NCI-H2107 treated with DMSO at 0.1 percent for 48 hours (cell line): ENCODE measurements around the gene HHAT.

Experiments
- DNase-seq: peaks from one replicate; lab custom pipeline; 2025; ENCODE audit not compliant: unreplicated experiment; lab: John Stamatoyannopoulos, UW

Gene HHAT

DNA sequence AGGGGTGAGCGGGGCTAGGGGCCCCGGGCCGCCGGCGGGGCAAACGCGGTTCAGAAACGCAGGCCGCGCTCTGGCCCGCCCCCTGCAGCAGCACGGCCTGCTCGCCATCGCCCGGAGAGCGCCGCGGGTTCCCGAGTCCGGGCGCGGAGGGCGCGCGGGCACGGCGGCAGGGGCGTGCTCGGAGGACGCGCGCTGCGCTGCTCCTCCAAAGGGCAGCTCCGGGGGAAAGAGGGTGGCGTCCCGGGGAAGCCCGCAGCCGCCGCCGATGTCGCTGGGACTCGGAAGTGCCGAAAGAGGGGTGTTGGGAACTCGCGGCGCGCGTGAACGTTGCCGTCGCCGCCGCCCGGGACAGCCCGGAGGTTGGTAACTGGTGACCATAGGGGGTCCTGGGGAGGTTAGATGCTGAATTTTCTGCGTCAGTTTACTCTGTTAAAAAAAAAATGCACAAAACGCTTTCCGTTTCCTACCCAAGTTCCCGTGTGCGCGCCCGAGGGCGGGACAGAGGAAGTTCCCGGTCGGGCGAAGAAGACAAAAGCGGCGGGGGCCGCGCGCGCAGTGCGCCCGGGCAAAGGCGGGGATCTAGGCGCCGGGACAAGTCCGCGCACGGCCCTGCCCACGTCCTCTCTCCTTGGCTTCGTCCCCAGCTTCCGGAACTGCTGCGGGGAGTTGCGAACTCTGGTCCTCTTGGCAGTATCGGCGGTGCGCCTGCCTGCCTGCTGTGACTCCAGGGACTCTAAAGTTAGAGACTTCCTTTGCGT lies at the start of gene HHAT:
Gene HHAT, plus strand, starts transcription at position 157 of the 758 bp plus-strand sequence. CDS start 20,074 bp downstream, outside the sequence.
- DNase-seq: peak; percentile 47

DNA sequence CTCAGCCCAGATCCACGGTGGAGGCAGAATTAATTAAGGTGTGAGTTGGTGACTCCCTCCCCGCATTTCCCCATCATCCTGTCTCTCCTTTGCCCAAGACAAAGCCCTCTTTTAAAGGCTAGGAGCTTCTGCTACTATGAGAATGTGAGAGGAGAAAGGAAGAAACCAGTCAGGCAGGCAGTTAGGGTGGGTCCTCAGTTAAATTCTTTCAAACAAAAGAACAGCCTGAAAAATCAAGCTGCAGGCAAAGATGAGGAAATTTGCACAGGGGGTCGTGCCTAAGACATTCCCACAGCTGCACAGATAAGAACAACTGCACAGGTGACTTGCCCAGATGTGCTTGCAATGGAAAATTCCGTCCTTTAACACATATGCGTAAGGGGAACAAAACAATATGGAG lies 48.5 kb upstream of the HHAT start:
- no peak for DNase-seq

DNA sequence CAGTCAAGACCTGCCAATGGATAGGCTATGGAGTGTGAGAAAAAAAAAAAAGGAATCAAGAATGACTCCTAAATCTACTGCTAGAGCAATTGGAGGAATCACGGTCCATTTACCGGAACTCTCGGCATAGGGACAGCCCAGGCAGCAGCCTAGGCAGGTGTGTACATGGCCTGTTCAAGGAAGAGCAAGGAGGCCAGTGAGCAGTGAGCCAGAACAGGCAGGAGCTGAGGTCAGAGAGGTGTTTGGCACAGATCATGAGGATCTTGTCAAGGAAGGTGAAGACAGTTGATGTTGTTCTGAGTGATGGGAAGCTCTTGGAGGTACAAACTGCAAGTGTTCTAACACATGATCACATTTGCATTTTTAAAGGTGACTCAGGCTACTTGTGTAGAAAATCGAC lies 40.6 kb upstream of the HHAT start:
- no peak for DNase-seq

DNA sequence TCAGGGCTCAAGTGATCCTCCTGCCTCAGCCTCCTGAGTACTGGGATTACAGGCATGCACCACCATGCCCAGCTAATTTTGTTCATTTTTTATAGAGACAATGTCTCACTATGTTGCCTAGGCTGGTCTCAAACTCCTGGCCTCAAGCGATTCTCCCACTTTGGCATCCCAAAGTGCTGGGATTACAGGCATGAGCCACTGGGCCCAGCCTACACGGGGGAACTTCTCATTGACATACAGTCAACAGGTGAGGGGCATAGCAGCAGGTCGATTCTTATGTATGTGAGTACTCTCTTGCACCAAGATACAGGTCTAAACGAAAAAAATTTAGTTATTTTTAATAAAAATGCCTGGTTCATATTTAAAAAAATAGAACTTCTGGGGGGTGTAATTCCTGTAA lies 39.5 kb upstream of the HHAT start:
- DNase-seq: no peak

DNA sequence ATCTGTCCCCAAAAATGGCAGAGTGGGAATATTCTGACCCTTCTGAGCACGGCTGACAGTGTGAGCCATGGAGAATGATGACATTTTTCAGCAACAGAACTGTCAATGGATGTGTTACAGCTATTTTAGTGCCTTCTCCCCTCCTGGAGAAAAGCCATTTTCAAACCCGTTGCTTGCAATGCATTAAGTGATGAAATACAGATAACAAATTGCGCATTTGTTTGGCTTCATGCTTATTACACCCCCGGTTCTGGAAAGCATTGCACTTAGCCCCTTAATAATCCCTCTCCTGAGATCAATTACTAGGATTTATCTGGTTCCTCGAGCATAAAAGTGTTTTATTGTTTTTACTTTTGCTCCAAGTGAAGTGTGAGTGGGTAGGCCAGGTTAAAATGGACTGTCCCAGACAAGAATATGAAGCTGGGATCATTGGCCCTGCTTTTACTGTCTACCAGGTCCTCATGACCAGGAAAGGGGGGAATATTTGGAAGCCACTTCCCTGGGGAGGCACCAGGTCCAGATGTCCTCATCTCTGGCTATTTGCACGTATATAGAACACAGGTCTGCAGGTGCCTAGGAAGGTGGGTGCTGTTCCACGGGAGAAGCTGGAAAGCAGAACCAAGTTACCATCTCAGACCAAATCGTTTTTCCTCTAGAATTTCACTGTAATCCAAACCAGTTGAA lies 37.5 kb upstream of the HHAT start:
- DNase-seq: no peak

DNA sequence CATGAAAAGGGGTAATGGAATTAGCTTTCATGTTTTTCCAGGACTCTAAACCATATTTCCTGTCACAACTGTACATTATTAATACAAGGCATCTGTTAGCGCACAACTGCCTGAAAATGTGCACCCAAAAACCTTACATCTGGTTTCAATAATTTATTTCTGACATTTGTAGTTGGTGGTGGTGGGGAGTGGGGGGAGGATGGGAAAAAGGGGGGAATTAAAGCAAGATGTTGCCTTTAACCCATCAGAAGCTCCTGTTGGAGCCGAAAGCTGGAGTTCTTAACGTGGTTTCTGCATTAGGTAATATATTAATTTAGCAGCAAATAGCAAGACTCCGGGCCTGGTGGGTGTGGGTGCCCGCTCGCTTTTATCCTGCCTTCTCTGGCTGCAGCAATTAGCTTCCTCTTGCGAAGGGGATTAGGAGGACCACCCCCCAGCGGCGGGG lies 36.9 kb upstream of the HHAT start:
- DNase-seq: no peak

DNA sequence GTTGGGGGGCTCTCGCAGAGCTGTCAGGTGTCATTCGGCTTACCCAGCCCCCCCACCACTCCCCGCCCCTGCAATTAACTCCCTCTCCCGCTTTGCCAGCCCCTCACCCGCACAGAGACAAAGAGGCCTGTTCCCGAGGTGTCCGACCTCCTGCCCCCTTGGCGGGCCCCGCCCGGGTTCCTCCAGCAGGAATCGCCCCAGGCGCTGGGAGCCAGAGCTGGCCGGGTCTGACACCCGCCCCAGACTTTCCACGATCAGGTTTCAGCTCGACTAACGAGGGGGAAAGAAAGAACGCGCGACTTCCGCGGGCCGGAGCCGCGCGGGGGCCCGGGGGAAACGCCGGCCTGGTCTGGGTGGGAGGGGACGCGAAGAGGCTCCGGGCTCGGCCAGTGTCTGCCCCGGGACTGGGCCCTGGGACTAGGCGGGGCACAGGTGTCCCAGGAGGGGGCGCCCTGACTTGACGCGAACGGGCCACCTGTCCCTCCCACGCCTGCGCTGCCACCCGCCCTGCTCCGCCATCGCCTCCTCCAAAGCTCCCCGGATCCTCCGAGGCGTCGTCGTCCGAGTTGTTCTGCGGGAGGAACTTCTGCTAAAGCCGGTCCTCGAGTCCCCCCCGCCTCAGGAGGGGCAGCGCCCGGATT lies 36.4 kb upstream of the HHAT start:
- DNase-seq: peak; percentile 59

DNA sequence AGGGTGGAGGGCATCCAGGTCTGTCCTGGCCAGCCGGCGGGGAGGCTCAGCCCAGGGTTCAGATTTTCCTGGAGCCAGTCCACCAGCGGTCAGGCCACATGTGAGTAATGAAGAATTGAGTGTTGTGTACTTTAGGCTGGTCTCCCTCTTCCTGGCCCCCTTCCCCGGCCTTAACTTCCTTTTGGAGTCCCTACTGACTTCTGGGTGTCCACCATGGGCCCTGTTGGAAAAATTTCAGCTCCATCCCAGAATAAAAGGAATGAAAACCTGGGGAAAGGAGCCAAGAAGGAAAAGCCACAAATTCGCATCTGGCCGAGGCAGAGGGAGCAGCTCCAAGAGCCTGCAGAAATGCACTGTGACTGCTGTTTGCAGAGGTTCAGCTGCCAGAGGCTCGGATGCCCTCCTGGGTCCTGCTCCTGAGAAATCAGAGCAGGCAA lies 35.5 kb upstream of the HHAT start:
- no peak for DNase-seq

DNA sequence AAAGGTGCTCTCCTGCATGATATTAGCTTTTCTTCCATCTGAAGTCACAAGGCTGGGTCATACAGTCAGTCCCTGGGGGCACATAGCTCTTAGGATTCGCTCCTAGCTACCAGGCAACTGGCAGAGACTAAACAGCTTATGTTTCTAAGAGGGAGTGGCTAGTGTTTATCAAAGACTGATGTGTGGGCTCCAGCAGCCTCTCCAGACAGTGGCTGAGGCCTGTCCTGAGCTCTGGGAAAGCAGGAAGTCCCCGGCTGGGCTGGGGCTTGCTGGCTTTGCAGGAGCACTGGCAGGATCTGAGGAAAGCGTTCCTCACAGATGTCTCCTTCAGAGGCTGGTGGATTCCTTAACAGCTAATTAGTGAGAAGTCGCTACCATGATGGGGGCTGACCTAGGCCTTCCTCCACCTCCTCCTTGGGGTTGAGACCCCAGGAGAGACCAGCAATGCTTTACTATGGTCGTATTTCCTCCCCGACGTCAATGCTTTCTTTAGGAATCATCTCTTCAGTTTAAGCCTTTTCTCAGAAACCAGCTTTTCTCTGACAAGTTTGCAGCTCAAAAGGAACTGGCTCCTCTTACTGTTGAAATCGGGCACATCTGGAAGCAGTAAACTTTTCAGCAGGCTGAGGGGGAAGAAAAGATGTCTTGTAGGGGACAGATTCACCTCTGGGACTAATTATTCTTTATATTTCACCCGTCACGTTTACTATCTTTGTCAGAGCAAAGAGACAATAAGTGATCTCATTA lies 33.5 kb upstream of the HHAT start:
- DNase-seq: peak; percentile 97

DNA sequence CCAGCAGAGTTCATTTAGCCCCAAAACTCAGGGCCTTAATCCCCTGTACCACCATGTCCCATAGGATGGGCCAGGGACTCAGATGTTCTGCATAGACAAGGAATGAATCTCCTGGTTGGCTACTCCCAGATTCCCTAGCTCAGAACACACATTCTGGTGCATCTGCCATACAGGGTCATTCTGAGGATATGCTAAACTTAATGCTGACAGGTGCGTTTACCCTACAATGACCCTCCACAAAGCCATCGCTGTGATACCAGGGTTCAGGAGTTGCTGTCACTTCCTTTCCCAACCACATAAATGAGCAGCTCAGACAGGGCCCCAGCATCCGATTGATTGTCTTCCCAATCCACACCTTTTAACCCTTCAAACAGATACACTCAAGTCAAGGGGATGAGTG lies 32.0 kb upstream of the HHAT start:
- no peak for DNase-seq

DNA sequence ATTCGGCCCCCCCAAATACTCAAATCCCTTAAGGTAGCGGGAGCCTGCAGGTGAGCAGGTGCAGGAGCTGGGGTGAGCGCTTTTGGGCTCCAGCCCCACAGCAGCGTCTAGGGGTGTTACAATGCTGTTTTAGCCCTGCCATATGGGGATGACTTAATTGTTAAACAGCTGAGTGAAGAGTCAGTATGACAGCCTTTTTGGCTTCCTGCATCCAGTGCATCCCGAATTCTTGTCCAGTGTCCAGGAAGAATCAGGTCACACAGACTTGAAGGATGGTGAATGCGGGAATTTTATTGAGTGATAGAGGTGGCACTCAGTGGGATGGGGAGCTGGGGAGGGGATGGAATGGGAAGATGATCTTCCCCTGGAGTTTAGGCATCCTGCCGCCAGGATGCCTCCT lies 30.4 kb upstream of the HHAT start:
- DNase-seq: no peak

DNA sequence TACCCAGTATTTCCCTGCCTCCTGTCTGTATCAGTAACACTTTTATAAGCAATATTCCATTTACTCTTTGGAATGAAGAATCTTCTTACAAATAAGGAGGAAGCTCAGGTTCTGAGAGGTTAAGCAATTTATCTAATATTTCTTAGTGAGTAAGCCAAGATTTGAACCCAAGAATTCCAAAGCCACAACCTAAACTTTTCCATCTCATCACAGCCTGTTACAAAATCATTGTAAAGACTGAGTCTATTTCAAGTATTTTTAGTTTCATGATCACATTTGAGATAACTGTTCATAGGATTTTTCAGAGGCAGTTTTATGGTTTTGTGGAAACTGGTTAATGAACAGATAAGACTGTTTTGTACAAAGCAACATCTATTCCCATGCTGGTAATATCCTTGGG lies 29.8 kb upstream of the HHAT start:
- no peak for DNase-seq

DNA sequence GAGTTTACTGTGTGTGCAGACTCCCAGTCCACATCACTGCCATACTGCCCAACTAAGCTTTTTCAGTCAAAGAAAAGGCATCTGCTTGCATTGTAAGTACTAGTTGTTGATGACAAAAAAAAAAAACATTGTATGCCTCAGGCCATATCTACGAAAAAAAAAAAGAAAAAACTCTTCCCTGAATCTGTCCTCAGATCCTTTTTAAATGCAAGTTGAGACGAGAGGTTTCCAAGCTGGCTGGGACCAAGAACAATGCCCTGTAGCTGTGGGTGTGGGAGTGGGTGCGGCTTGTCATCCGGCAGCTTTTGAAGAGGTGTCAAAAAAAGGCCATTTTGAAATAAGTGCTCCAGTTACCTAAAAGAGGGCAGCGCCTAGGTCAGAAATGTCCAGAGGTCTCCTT lies 29.2 kb upstream of the HHAT start:
- DNase-seq: no peak

DNA sequence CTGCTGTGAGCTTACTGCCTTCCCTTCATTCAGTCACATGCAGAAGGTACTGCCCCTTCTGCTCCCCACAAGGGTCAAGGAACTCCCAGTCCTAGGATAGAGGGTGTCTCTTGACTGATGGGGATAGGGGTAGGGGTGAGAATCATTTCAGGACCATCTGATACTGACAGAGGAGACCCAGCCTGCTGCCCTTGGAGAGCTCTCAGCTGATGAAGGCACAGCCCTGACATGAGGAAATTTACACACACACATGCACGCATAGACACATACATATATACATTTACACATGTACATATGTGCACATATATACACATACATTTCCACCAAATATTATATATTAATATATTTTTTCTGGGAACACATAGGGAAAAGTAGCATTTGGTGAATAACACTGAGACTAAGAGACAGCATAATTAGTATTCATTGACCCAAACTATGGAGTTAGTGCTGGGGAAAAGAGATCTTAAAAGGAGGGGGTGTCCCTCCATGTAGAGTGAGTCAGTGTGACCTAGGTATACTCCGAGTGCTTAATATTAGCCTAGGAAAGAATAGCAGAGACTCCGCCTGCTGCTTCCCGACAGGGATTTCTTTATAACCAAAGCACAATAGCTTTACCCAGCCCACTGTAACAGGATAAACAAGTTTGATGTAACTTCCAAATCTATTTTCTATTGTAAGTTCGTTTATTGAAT lies 27.6 kb upstream of the HHAT start:
- no peak for DNase-seq

DNA sequence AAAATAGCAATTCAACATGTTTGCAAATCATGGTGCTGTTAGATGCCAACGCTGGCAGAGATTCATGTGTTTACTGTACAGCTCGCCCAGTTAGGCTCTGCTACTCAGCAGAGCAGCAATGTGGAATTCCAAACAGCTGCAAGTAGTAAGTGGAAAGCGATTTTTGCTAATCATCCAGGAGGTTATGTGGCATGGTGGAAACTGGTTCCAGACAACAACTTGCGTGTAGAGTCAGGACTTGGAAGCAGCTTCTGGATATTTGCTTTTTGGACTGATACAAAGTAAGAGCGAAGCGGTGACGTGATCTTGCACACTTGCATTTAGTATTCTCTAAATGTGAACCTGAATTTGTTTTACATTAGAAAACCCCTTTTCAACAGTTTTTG lies 27.1 kb upstream of the HHAT start:
- DNase-seq: no peak

DNA sequence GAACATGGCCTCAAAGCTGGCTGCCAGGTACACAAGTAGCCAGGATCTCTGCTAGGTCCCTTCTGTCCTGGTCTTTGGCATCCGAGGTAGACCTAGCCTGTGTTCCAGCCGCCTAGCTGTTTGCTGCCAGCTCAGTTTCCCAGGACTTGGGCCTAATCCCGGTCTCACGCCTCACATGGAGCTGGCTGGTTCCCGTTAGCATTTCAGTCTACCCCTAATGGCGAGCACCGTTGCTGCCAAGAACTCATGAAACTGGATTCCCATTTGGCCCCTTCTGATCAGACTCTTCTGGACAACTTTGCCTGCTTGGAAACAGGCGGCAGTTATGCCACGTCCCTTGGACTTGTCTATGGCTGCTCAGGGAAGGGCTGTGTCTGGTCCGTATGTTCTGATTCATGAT lies 26.2 kb upstream of the HHAT start:
- no peak for DNase-seq

DNA sequence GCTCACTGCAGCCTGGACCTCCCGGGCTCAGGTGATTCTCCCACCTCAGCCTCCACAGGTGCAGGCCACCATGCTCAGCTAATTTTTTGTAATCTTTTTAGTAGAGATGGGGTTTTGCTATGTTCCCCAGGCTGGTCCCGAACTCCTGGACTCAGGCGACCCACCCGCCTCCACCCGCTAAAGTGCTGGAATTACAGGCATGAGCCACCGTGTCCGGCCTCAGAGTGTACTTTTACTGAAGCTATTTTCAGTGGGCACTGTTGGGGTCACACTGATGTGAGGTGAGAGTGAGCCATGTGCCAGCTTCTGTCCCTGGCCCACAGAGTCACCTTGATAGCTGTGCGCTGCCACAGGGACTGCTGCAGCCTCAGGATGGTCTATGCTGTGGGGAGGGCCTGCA lies 25.3 kb upstream of the HHAT start:
- DNase-seq: no peak

DNA sequence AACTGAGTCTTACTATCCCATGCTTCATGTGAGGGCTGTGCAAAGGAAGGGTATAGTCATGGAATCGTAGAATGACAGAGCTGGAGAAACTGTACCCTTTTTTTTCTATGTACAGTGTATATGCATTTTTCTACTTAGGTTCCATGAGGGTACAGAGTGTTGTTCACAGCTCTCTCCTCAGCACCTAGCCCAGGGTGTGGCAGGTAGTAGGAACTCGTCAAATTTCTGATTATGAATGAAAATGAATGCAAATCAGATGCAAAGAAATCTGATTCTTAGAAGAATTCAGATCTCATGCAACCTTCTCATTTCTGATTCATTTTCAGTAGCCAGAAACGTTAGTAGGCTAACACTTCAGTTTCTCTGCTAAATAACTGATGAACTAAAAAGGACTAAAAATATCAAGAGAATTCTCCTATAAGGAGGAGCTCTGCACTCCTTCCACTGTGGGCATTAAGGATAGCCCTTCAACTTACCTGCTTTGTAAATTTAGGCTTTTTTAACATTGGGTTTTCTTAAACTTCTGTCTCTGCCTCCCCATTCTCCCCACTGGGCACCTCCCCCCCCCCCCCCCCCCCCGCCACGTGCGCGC lies 18.0 kb upstream of the HHAT start:
- no peak for DNase-seq

DNA sequence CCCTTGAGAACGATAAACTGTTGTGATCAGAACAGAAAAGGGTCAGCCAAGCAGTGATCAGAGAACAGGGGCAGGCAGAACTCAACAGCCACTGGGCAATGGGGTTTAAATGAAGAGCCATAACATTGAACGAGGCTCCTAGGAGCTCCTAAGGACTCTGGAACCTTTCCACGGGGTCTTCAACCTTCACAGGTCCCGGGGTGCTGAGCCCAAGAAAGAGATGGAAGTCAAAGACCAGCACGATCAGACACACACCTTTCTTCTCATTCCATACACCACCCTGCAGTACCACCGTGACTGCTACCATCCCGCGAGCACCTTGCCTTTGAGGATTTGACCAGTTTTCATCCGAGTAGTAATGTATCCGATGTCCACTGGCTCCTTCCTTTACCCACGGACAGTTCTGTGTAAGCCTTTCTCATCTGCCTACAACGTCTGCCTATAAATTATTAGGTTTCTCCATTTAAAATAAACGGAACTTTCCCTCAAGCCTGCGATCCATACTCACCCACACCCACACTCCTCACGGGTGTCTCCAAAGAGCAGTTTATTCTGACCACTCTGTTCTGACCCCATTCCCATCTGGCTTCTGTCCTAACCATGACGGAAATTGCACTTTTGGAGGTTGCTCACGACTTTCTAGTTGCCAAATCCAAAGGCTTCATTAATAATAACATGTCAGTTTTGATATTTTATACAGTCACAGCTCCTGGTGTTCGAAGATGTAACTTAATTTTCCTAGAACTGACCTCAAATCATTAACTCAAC lies 16.8 kb upstream of the HHAT start:
- DNase-seq: no peak
